ENCODE data around the gene CA10.

CA10 gene

GRCh38 chr17:51643702-51644490, 514.6 kb downstream of the CA10 start:
- no peak for DNase-seq (ENCODE audit: low spot score)

- no peak for DNase-seq (ENCODE audit: low spot score)
These were observed 516.5 kb downstream of the CA10 start for GRCh38 chr17:51642029-51642428.

- peak; percentile 9 for DNase-seq (ENCODE audit: low spot score)
These were observed 518.3 kb downstream of the CA10 start for GRCh38 chr17:51640108-51640622.

- DNase-seq (ENCODE audit: low spot score) = no peak
These were observed 519.5 kb downstream of the CA10 start for GRCh38 chr17:51638971-51639370.

- DNase-seq (ENCODE audit: low spot score) = no peak
These were observed 522.2 kb downstream of the CA10 start for GRCh38 chr17:51636291-51636690.

- no peak for DNase-seq (ENCODE audit: low spot score)
These were observed 528.3 kb downstream of the CA10 start for GRCh38 chr17:51630101-51630671.

- no peak for DNase-seq (ENCODE audit: low spot score)
These were observed 529.3 kb downstream of the CA10 start for GRCh38 chr17:51629232-51629631.

GRCh38 chr17:51627779-51628178, 530.7 kb downstream of the CA10 start:
- DNase-seq (ENCODE audit: low spot score) = no peak

GRCh38 chr17:51618476-51618875, 540.0 kb downstream of the CA10 start:
- no peak for DNase-seq (ENCODE audit: low spot score)

- DNase-seq (ENCODE audit: low spot score) = no peak
These were observed 540.5 kb downstream of the CA10 start for GRCh38 chr17:51617986-51618385.

GRCh38 chr17:51613255-51613654, 545.3 kb downstream of the CA10 start:
- DNase-seq (ENCODE audit: low spot score) = no peak

GRCh38 chr17:51612692-51613091, 545.8 kb downstream of the CA10 start:
- no peak for DNase-seq (ENCODE audit: low spot score)

- no peak for DNase-seq (ENCODE audit: low spot score)
These were observed 546.9 kb downstream of the CA10 start for GRCh38 chr17:51611585-51611984.

GRCh38 chr17:51610834-51611233, 547.7 kb downstream of the CA10 start:
- DNase-seq (ENCODE audit: low spot score) = no peak

- no peak for DNase-seq (ENCODE audit: low spot score)
These were observed 548.4 kb downstream of the CA10 start for GRCh38 chr17:51610155-51610554.

GRCh38 chr17:51608251-51608933, 550.1 kb downstream of the CA10 start:
- DNase-seq (ENCODE audit: low spot score) = no peak

- DNase-seq (ENCODE audit: low spot score) = no peak
These were observed 551.0 kb downstream of the CA10 start for GRCh38 chr17:51607512-51607911.

- DNase-seq (ENCODE audit: low spot score) = no peak
These were observed 554.1 kb downstream of the CA10 start for GRCh38 chr17:51604299-51605020.

- no peak for DNase-seq (ENCODE audit: low spot score)
These were observed 556.8 kb downstream of the CA10 start for GRCh38 chr17:51601622-51602261.

- DNase-seq (ENCODE audit: low spot score) = no peak
These were observed 559.7 kb downstream of the CA10 start for GRCh38 chr17:51598824-51599223.

GRCh38 chr17:51597345-51597744, 561.2 kb downstream of the CA10 start:
- DNase-seq (ENCODE audit: low spot score) = no peak

Measured in CD4-positive, alpha-beta T cell treated with Interleukin-2 at 100 ng/mL for 4 hours (primary cell).